Measurements from ENCODE around the gene DCTN3. TPM values are rescaled to one million over a fixed set of nuclear protein-coding genes. Genes with fewer than 3 reads are reported as not detected.

Gene DCTN3
- 10 to 100 TPM; 66.7 to 71.8 TPM for total RNA-seq

DNA sequence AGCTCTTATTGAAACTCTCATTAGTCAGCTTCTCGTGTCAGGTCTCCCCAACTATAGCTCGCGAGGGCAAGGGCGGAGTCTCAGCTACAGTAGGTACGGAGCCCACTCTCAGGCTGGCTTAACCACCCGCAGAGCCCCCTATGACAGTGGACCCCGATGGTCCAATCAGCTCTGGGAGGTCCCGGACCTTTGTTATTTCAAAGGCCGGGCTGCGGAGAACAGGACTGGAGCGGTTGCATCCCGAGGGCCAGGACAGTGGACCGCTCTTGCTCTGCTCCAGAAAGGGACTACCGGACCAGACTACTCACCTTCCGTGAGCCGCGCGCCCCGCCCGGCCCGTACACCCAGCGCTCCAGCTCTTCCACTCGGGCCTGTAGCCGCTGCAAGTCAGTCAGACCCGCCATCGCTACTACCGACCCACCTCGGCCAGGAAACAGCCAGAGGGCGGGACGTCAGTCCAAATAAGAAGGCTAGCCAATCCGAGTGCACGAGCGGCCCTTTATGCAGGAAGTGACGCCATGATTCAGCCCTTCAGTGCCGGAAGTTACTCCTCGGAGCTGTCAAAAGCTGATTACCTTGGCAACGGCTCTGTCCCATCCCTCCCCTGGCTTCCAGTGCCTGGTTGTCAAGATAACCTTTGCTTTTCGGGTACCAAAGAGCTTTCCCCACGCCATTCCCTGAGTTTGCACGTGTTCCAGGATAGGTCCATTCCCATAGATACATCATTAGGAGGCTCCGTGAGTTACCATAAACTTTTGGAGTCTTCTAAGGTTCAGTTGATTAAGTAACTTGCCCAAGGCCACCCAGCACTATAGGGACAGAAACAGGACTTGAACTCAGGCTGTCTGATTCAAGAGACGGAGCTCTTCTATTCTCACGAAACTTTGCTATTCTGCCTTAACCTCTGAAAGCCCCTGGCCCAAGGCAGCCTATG is at the start of gene DCTN3:
TSS of gene DCTN3 (minus strand) at position 435 of the 934 bp plus-strand sequence. CDS start at position 404, 31 bp downstream.
- ChIA-PET POLR2A (interaction anchor here (1.0 to 1.9 kb wide), 4 partner anchors 8 to 17 kb away, joined by 3 to 11 read pairs (median 5); partner anchors contain the start of genes ARID3C and SIGMAR1), CTCF (interaction anchor here (0.7 to 2.6 kb wide), 8 partner anchors 8 to 82 kb away, joined by 3 to 20 read pairs (median 4); partner anchors contain the start of genes ARID3C and RPP25L)

DNA sequence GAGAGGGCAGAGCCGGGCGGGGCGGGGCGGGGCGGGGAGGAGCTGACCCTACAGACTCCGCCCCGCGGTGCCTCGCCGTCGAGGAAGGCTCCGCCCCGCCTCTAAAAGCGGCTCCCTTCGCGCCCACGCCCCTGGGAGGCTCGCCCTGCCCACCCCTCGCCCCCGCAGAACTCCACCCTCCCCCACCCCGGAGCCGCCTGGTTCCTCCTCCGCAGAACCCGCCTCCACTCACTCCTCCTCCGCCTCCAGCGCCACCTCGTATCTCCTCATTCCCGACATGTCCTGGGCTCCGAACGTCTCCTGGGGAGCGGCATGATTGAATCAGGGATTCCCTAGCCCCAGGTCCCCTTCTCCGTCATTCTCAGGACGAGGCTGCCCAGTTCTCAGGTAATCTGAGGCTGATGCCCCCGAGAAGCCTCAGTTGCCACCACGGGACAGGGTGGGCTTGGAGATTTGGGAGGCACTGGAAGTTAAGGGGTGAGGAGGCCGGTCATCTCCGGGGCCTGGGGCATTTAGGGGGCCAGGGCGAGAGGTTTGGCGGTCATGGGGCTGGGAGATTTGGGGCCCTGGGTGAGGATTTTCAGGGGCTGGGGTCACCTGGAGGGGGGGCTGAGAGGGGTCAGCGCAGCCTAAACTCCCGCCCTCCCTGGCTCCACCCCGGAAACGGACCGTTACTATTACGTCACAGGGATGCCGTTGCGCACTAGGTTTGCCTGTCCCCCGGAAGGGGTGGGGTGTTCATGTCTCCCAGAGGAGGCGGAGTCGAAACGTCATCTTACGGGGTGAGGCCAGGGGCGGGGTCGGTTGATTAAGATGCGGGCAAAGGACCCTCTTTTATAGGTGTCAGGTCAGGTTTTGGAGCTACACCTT is 45.3 kb upstream of the DCTN3 start:
- POLR2A ChIA-PET = interaction anchor here (0.9 to 1.3 kb wide), 2 partner anchors 19 to 28 kb away, joined by 3 to 10 read pairs; partner anchors contain the start of genes GALT and SIGMAR1
- CTCF ChIA-PET = interaction anchor here (0.7 to 1.8 kb wide), 7 partner anchors 8 to 35 kb away, joined by 3 to 8 read pairs (median 4); partner anchors contain the start of gene IL11RA

- ChIA-PET POLR2A (interaction anchor here (0.9 to 1.3 kb wide), 2 partner anchors 19 to 27 kb away, joined by 3 to 10 read pairs; partner anchors contain the start of genes GALT and SIGMAR1), CTCF (interaction anchor here (0.6 to 1.8 kb wide), 11 partner anchors 8 to 289 kb away, joined by 3 to 8 read pairs (median 4); partner anchors contain the start of genes IL11RA and MYORG)
Observed at GRCh38 chr9:34665067-34665380, 44.7 kb upstream of the DCTN3 start.

DNA sequence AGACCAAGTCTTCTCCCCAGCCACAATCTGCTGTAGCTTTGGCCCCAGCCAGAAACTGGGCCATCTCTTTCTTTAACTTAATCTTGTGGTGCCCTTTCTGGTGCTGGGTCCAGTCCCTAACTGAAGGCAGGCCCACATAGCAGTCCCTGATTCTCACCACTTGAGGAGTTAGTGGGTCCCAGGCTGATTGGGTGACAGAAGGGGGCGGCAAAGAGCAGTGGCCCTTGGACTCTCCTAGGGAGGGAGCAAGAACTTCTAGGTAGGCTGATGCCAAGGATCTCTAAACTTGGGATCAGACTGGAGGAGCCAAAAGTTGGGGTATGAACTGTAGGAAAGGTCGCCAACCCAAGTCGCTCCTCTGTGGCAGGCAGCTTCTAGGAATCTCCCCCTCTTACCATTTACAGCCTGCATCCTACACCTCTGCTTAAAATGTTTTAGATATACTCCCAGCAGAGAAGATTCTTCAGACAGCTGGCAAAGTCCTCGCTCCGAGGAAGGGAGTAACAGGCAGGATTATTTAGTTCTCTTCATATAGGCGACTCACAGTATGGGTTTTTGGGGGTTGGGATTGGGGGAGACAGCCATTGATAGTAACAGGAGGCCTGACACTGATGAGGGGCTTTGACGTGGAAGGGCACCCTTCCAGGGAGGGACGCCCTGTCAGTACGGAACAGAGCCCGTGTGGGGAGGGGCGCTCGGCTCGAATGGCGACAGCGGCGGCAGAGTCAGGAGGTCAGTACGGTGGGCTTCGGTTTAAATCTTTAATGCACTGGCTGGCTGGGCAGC is 44.2 kb upstream of the DCTN3 start:
- POLR2A ChIA-PET = interaction anchor here (0.9 to 1.3 kb wide), 2 partner anchors 18 to 27 kb away, joined by 3 to 10 read pairs; partner anchors contain the start of genes GALT and SIGMAR1
- CTCF ChIA-PET = interaction anchor here (0.6 to 1.8 kb wide), 11 partner anchors 8 to 288 kb away, joined by 3 to 8 read pairs (median 4); partner anchors contain the start of genes GALT, IL11RA and MYORG

DNA sequence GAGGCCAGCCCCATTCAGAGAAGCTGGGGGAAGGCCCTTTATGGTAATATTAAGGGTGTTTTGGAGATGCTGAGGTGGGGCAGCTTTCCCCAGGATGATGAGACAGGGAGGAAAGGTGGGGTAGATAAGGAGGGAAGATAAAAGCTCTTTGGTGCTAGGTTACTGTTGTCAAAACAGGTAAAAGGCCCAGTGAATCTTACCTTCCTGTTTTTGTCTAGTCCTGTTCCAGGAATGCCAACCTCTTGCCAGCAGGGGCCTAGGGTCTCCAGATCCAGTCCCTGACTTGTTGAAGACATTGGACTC is 43.0 kb upstream of the DCTN3 start:
- POLR2A ChIA-PET = no interaction called here
- CTCF ChIA-PET = interaction anchor here (1.6 kb wide), 1 partner anchor 17 kb away, joined by 5 read pairs; the partner anchor contains the start of gene GALT

DNA sequence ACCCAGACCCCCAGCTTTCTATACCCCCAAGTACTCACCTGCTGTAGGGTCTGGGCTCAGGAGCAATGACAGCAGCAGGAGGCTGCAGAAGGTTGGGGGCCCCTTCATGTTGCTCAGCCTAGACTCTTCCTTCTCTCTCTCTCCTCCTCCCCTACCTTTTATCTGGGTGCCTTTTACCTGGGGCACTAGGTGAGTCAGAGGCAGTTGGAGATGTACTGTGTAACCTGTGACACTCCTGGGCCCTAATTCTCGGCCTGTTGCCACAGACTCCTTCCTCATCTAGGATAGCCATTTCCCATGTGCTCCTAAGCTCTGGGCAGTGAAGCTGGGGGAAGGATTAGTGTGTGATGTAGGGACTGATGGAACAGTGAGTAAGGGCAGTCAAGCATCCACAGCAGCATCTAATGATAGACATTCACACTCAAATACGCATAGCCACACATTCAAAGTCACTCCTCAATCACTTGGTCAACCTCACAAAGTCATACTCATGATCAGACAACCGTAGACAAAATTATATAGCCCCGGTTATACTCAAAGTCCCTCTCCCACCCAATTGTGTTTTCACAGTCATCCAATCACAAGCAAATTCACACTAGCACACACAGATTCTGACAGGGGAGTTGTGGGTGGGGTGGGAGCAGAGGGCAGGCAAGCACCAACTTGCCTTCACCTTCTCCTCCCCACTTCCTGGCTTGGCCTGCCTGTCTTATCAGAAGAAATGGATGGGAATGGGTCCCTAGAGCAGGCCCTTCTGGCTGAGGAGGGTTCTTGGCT is 42.4 kb upstream of the DCTN3 start, which contains the start of gene CCL27:
TSS of gene CCL27 (minus strand) at position 132 of the 777 bp plus-strand sequence. CDS start at position 108, 24 bp downstream.
- ChIA-PET POLR2A (no interaction called here), CTCF (interaction anchor here (1.6 kb wide), 1 partner anchor 16 kb away, joined by 5 read pairs; the partner anchor contains the start of gene GALT)

- CTCF ChIA-PET = interaction anchor here (0.6 to 1.0 kb wide), 2 partner anchors 9 to 38 kb away, joined by 3 to 7 read pairs; no protein-coding TSS in a partner anchor
- POLR2A ChIA-PET = interaction anchor here (1.2 kb wide), 1 partner anchor 13 kb away, joined by 3 read pairs; no protein-coding TSS in a partner anchor
Observed at GRCh38 chr9:34659592-34660253, 39.4 kb upstream of the DCTN3 start.

GRCh38 chr9:34658461-34658860 is 38.2 kb upstream of the DCTN3 start:
- ChIA-PET POLR2A (interaction anchor here (1.8 kb wide), 1 partner anchor 11 kb away, joined by 6 read pairs; no protein-coding TSS in a partner anchor), CTCF (interaction anchor here (0.6 to 1.0 kb wide), 2 partner anchors 10 to 845 kb away, joined by 3 to 4 read pairs; no protein-coding TSS in a partner anchor)

GRCh38 chr9:34656992-34657391 is 36.7 kb upstream of the DCTN3 start:
- CTCF ChIA-PET = interaction anchor here (1.0 to 2.0 kb wide), 3 partner anchors 8 to 12 kb away, joined by 3 to 9 read pairs (median 3); no protein-coding TSS in a partner anchor
- POLR2A ChIA-PET = interaction anchor here (1.8 kb wide), 1 partner anchor 10 kb away, joined by 6 read pairs; no protein-coding TSS in a partner anchor

GRCh38 chr9:34655394-34655793 is 35.1 kb upstream of the DCTN3 start:
- CTCF ChIA-PET = interaction anchor here (0.6 to 2.0 kb wide), 3 partner anchors 8 to 524 kb away, joined by 4 to 9 read pairs (median 5); no protein-coding TSS in a partner anchor
- POLR2A ChIA-PET = interaction anchor here (1.0 kb wide), 1 partner anchor 8 kb away, joined by 4 read pairs; the partner anchor contains the start of gene GALT

DNA sequence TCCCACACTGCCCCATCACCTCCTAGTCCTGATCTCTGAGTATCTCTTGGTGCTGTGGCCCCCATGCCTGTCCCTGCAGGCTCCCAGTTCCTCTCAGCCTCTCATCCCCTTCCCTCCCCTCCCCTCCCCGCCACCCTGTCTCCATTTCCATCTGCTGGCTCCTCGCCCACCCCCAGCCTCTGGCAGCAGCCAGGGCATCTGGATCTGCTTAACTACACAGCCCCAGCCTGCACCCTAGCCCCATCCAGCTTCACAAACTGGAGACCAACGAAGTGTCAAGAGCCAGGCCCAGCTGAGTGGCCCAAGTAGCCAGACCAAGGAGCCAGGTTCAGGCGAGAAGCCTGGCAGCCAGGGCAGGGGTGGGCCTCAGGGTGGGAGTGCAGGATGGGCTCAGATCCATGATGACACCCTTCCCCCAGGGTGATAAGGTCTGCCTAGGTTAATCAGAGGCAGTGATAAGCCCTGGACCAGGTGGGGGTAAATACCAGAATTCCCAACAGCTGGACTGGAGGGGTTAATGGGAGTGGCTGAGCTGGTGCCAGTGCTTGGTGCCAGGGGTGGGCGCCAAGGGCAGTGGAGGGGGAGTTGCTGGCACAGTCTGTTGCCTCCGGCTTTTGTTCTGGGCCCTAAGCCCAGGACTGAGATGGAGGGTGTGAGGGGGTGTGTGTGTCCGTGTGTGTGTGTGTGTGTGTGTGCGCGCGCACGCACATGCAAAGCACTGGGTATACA is 34.2 kb upstream of the DCTN3 start:
- ChIA-PET POLR2A (no interaction called here), CTCF (interaction anchor here (1.3 to 1.4 kb wide), 2 partner anchors 19 to 48 kb away, joined by 3 to 5 read pairs; no protein-coding TSS in a partner anchor)

- CTCF ChIA-PET = interaction anchor here (1.3 kb wide), 2 partner anchors 15 to 49 kb away, joined by 3 read pairs; no protein-coding TSS in a partner anchor
- POLR2A ChIA-PET = no interaction called here
Observed at GRCh38 chr9:34653151-34654072, 33.1 kb upstream of the DCTN3 start.

GRCh38 chr9:34652602-34653000 is 32.3 kb upstream of the DCTN3 start:
- ChIA-PET CTCF (interaction anchor here (1.3 to 2.6 kb wide), 2 partner anchors 12 to 14 kb away, joined by 3 to 8 read pairs; no protein-coding TSS in a partner anchor), POLR2A (no interaction called here)

GRCh38 chr9:34651876-34652601 is 31.7 kb upstream of the DCTN3 start, which contains the start of gene IL11RA:
IL11RA (plus strand) TSS chr9:34652185; CDS start chr9:34655218, 3,033 bp downstream.
- ChIA-PET CTCF (interaction anchor here (1.3 to 2.6 kb wide), 2 partner anchors 13 kb away, joined by 3 to 8 read pairs; no protein-coding TSS in a partner anchor), POLR2A (no interaction called here)
